NB4 (cell line): ENCODE measurements around the gene KIF12.

Experiments used
- DNase-seq: peaks from one replicate; pipeline ENCODE4 v3.0.0; 2010; ENCODE audit warnings: low read depth
- H3K4me3 ChIP-seq: one replicate; pipeline ENCODE4 v1.5.1; 2011; ENCODE audit warnings: mild to moderate bottlenecking, low read depth, low read length, moderate library complexity
- MYC ChIP-seq: IDR thresholded peaks from 2 replicates; pipeline ENCODE4 v1.6.1; 2011; ENCODE audit warnings: low read depth, low read length
- POLR2A ChIP-seq: IDR thresholded peaks from 2 replicates; pipeline ENCODE4 v1.6.1; 2011; ENCODE audit warnings: mild to moderate bottlenecking; ENCODE audit not compliant: insufficient read length; ENCODE audit errors: extremely low read depth
- TF ChIP-seq, protein P1 (sequence below): IDR thresholded peaks from 2 replicates; pipeline ENCODE4 v1.6.1; 2011; ENCODE audit warnings: low read depth, low read length
- TF ChIP-seq, protein P2 (sequence below): IDR thresholded peaks from one replicate; pipeline ENCODE4 v1.5.1; 2012; ENCODE audit warnings: low read depth, low read length

KIF12 gene

DNA sequence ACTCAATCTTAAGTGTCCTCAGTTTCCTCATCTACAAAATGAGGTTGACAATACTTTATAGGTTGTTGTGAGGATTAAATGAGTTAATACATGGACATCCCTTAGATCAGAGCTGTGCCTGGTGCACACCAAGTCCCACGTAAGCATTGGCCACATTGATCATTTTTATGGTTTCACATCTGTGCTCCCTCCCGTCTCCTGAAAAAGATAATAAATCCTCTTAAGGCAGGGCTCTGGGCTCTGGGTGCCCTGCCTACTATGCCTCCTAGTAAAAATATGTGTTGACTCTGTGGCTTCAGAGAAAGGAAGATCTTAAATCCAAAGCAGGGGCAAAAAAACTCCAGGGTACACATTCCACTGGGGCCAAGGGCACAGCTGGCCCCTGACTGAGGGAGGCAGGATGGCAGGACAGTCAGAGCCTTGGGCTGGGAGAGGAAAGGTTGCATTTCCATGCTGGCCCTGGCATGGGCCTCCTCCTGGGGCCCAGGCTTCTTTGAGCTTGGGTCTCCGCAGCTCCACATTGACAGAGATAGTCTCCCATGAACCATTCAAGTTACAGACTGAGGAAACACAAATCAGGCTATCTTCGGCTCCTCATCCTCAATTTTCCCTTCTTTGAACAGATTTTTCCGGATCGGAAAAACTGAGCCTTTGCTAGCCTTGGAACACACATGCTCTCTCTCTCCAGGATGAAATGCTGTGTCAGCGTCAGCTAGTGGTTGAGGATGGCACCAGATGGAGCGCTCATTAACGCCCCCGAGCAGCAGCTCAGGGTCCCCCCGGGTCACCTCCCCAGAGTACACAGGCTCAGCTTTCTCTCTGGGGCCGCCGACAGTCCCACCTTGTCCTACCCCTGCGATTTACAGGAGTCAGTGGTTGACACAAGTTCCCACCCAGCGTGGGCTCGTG, 22.4 kb upstream of the KIF12 start:
- no peak for DNase-seq
- no peak for TF ChIP-seq POLR2A
- TF ChIP-seq, protein P1, sequence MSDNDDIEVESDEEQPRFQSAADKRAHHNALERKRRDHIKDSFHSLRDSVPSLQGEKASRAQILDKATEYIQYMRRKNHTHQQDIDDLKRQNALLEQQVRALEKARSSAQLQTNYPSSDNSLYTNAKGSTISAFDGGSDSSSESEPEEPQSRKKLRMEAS = no peak
- TF ChIP-seq MYC = no peak
- TF ChIP-seq, protein P2, sequence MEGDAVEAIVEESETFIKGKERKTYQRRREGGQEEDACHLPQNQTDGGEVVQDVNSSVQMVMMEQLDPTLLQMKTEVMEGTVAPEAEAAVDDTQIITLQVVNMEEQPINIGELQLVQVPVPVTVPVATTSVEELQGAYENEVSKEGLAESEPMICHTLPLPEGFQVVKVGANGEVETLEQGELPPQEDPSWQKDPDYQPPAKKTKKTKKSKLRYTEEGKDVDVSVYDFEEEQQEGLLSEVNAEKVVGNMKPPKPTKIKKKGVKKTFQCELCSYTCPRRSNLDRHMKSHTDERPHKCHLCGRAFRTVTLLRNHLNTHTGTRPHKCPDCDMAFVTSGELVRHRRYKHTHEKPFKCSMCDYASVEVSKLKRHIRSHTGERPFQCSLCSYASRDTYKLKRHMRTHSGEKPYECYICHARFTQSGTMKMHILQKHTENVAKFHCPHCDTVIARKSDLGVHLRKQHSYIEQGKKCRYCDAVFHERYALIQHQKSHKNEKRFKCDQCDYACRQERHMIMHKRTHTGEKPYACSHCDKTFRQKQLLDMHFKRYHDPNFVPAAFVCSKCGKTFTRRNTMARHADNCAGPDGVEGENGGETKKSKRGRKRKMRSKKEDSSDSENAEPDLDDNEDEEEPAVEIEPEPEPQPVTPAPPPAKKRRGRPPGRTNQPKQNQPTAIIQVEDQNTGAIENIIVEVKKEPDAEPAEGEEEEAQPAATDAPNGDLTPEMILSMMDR = no peak
- H3K4me3 ChIP-seq = no peak overlapping the region

DNA sequence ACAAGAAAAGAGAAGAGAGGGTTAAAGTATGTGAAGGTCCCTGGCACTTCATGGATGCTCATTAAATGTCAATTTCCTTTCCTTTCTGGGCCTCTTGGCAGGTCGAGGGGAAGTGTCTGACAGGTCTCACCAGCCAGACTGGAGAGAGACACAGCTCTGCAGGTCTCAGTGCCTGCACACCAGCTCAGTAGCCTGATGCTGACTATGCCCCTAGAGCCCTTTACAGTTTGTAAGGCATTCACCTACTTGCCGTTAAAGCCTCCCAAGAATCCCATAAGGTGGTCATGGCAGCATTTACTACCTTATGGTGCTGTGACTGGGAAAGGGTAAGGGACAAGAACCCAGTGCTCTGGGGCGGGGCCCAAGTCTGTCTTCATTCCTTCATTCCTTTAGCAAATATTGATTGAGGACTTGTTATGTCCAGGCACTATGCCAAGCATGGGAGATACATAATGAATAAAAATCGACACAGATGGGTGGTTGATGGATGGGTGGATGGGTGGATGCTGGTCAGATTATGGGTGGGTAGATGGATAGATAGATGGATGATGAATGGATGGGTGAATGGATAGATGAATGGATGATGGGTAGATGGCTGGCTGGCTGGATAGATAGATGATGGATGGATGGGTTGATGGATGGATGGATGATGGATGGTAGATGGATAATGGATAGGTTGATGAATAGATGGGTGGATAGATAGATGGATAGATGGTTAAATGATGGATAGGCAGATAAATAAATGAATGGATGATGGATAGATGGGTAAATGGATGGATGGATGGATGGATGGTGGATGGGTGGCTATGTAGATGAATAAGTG, 21.3 kb upstream of the KIF12 start:
- TF ChIP-seq, protein P2 = no peak
- TF ChIP-seq POLR2A = no peak
- TF ChIP-seq, protein P1 = no peak
- no peak for TF ChIP-seq MYC
- DNase-seq = no peak
- no peak overlapping the region for H3K4me3 ChIP-seq

DNA sequence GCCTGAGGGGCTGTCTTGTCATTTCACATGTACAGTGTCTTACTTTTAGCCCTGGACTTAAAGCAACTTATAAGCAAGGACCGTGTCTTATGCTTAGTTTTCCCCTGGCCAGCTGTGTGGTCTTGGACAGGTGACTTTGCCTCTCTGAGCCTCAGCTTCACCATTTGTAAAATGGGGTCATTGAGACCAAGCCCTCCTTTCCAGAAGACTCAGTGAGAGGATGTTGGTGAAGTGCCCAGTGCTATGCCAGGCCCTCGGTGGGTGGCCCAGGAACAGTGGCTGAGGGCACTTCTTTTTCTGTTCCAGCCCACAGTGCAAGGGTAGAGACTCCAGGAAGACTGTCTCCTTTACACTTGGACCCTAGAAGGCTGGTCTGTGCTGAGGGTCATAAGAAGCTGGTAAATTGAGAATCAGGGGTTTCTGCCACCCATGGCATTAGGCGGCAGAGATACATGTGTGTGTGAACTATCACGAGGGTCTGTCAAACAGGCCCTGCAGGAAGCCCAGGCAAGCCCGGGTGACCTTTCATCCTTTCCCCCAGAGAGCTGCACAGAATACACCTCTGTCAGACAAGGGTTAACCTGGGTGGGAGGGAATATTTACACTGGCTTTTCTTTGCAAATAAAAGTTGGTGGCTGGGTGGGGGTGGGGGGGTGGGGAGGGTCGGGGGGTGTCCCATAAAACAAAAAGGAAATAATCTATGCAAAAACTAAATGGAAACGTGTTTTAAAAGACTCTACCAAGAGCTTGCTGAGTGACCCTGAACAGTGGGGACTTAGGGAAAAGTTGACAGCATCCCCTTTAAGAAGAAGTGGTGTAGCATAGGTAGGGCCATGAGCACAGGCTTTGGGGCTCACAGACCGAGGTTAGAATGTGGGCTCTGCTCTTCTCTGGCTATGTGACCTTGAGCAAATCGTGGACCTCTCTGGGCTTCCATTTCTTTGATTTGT, 20.4 kb upstream of the KIF12 start:
- TF ChIP-seq, protein P1 = no peak
- TF ChIP-seq POLR2A (no peak), MYC (no peak)
- TF ChIP-seq, protein P2 = no peak
- H3K4me3 ChIP-seq = no peak overlapping the region
- no peak for DNase-seq

DNA sequence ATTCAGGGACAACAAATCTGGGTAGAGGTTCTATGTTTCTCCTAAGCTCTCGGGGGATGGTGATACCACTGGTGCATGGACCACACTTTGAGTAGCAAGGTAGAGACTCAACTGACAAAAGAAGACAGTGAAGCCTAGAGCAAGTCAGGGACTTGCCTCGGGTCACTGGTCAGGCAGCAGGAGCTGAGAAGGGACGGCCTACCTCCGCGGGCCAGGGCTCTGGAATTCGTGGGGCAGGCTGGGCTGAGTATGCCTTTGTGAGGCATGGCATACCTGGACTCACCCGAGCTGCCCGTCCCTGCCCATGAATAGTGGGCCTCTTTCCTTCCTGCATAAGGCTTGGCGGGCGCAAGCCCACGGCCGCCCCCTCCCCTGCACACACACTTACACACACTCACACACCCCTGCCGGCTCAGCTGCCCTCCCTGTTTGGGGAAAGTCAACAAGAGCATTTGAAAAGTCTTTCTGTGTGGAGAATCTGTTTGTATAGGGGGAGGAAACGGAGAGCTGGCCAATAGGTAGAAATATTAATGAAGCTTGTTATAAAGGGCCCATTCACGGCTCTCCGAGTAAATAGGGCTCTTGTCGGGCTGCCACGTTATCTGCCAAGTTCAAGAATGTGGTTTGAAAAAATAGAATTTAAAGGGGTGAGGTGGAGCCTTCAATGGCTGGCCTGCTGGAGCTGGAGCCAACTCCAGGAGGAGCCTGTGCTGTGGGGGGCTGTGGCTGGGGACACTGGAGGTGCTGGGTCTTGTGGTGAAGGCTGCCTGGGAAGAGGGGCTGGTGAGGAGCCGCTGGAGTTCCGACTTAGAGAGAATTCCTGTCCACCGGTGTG, 19.1 kb upstream of the KIF12 start:
- TF ChIP-seq, protein P2 = no peak
- TF ChIP-seq MYC (no peak), POLR2A (no peak)
- TF ChIP-seq, protein P1 = no peak
- no peak for DNase-seq
- H3K4me3 ChIP-seq = no peak overlapping the region
